ENCODE results near the gene TRIM25.

TRIM25 gene

DNA sequence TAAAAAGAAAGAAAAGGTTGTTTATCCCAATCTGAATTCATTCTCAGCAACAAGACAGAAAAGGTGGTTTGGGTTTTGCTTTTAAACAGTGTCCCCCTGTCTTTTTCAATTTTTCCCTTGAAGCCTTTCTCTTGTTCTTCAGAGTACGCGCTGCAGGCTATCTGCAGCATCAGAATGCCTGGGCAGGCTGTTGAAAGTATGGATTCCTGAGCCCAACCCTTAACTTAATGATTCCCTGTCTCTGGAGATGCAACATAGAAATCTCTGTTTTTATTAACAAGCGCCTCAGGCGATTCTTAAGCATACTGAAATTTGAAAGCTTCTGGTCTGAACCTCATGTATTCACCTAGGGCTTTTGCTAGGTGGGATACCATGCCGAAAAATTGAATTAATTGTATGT, 47.8 kb downstream of the TRIM25 start:
- DNase-seq (ENCODE audit: low read depth in 1 of 2, low spot score in 1 of 2) = no peak
- in situ Hi-C loops (cut with HindIII; ENCODE audit: low pct_unique_long_range_greater_than_20kb, low sequenced_read_pairs) = no loop called here
- TF ChIP-seq JUND (IDR thresholded peaks at IDR 0.05; ENCODE audit: low read depth) = no peak

DNA sequence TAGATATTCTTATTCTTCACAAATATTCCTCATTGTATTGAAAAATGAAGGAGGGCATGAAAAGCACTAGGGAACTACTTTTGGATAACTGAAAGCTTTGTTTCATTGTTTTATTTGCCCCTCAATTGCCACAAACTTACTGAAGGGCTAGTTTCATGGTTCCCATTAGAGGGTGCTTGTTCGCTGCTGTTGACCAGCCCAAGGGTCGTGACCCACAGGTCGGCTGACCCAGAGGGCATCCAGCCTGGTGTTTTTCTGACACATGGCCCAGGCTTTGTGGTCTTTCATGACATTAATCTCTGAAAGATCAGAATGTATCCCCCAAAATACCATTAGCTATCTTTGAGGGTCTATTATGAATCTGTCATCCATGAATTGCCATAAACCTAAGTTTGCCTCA, 49.9 kb downstream of the TRIM25 start:
- TF ChIP-seq JUND (IDR thresholded peaks at IDR 0.05; ENCODE audit: low read depth) = no peak
- no peak for DNase-seq (ENCODE audit: low read depth in 1 of 2, low spot score in 1 of 2)
- in situ Hi-C loops (cut with HindIII; ENCODE audit: low pct_unique_long_range_greater_than_20kb, low sequenced_read_pairs) = no loop called here

DNA sequence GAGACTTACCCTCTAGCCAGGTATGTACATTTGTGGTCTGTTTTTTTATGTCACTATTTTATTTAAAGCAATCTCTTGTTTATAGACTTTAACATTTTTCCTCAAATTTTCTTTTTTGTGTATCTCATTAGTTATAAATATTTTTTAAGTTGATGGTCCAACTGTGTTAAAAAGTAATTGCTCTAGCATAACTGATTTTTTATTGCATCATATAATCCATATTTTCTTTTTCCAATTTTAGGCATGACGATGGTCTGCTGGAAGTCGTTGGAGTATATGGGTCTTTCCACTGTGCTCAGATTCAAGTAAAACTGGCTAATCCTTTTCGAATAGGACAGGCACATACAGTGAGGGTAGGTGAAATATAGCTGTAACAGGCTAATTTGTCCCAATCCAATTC, 52.0 kb downstream of the TRIM25 start:
- DNase-seq (ENCODE audit: low read depth in 1 of 2, low spot score in 1 of 2) = no peak
- no peak for TF ChIP-seq JUND (IDR thresholded peaks at IDR 0.05; ENCODE audit: low read depth)
- in situ Hi-C loops (cut with HindIII; ENCODE audit: low pct_unique_long_range_greater_than_20kb, low sequenced_read_pairs) = no loop called here

DNA sequence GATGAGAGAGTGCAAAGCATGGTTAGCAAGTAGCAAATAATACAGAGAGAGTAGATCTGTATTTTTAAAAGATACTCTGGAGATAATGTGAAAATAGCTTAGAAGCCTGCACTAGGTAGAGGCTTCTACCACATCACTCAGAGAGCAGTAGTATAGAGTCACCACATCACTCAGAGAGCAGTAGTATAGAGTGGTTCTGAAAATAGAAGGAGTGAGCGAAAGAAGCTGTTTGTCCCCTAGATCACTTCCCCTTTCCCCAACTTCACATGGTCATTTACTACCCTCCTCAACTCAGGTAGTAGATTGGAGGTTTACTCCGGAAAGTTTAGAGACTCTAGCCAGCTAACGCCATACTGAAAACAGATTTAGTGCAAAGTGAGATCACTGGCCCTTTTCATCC, 62.8 kb downstream of the TRIM25 start:
- TF ChIP-seq JUND (IDR thresholded peaks at IDR 0.05; ENCODE audit: low read depth) = no peak
- no peak for DNase-seq (ENCODE audit: low read depth in 1 of 2, low spot score in 1 of 2)
- in situ Hi-C loops (cut with HindIII; ENCODE audit: low pct_unique_long_range_greater_than_20kb, low sequenced_read_pairs) = no loop called here

DNA sequence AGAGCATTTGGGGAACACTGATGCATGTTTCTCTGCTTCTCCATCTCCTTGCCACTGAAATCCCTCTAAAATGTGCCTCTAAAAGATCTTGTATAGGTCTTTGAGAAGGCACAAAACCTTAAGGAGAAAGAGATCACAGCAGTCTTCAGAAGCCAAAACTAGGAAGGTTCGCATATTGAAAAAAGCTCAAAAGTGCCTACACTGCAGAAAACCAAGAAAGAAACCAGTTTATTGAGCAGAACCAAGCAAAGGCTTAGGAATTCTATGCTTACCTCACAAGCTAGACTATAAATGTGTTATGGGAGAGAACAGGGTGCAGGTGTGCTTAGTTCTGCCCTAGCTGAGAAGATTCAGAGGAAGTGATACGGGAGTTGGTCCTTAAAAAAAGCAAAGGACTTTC, 63.3 kb downstream of the TRIM25 start:
- in situ Hi-C loops (cut with HindIII; ENCODE audit: low pct_unique_long_range_greater_than_20kb, low sequenced_read_pairs) = no loop called here

DNA sequence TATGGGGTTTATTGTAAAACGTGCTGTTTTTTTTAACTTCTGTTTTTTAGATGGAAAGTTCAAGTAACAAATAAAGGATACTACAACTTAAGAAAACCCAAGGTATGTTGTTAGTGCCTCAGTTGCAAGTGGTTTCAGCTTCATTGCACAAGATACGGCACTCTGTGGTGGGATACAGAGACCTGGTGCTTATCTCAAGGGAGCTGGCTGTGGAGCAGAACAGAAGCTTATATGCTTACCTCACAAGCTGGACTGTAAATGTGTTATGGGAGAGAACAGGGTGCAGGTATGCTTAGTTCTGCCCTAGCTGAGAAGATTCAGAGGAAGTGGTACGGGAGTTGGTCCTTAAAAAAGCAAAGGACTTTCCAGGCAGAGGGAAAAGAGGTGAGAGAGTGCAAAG, 64.7 kb downstream of the TRIM25 start:
- no peak for DNase-seq (ENCODE audit: low read depth in 1 of 2, low spot score in 1 of 2)
- in situ Hi-C loops (cut with HindIII; ENCODE audit: low pct_unique_long_range_greater_than_20kb, low sequenced_read_pairs) = no loop called here
- no peak for TF ChIP-seq JUND (IDR thresholded peaks at IDR 0.05; ENCODE audit: low read depth)

More for the DNA sequence above, 63.3 kb downstream of the TRIM25 start:
- TF ChIP-seq JUND (IDR thresholded peaks at IDR 0.05; ENCODE audit: low read depth) = no peak
- no peak for DNase-seq (ENCODE audit: low read depth in 1 of 2, low spot score in 1 of 2)

DNA sequence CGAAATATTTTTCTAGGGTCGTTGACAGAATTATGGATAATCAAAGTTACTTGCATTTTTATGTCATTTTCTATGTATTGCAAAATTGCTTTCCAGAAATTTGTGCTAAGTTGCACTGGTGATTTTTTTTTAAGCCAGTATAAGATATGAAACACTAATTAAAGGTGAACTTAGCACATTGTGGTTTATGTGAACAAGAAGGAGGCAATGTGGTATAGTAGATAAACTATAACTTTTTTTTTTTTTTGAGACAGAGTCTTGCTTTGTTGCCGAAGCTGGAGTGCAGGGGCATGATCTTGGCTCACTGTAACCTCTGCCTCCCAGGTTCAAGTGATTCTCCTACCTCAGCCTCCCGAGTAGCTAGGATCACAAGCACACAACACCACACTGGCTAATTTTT, 66.7 kb downstream of the TRIM25 start:
- no peak for TF ChIP-seq JUND (IDR thresholded peaks at IDR 0.05; ENCODE audit: low read depth)
- in situ Hi-C loops (cut with HindIII; ENCODE audit: low pct_unique_long_range_greater_than_20kb, low sequenced_read_pairs) = no loop called here
- DNase-seq (ENCODE audit: low read depth in 1 of 2, low spot score in 1 of 2) = no peak

DNA sequence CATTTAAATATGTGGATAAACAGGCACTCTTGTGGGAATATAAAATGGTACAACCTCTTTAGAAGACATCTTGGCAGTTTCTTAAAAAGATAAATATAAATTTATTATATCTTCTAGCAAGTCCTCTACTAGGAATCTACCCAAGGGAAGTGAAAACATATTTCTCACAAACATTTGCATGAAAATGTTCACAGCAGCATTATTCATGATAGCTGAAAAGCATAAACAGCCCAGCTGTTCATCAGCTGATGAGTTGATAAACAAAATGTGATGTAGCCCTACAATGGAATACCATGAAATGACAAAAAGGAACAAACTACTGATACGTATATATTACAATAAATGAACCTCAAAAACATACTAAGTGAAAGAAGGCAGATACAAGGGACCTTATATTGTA, 67.9 kb downstream of the TRIM25 start:
- DNase-seq (ENCODE audit: low read depth in 1 of 2, low spot score in 1 of 2) = no peak
- in situ Hi-C loops (cut with HindIII; ENCODE audit: low pct_unique_long_range_greater_than_20kb, low sequenced_read_pairs) = no loop called here
- TF ChIP-seq JUND (IDR thresholded peaks at IDR 0.05; ENCODE audit: low read depth) = no peak

DNA sequence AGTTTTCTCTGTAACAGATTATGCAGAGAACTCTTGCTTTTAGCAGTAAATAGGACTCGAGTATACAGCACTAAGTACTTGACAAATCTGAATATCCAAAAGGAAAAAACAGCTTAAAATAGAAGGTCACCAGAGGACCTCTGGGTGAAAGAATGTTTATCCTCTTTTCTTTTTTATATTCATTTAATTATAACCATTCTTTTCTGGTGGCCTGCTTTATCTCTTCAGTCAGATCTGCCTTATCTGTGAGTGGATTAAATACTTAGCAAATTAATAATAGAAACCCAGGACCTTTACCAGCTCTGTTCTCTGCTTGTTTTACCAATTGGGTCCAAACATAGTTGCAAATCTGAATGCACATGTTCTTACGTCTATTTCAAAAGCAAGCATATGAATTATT, 71.3 kb downstream of the TRIM25 start:
- no peak for DNase-seq (ENCODE audit: low read depth in 1 of 2, low spot score in 1 of 2)
- no peak for TF ChIP-seq JUND (IDR thresholded peaks at IDR 0.05; ENCODE audit: low read depth)
- in situ Hi-C loops (cut with HindIII; ENCODE audit: low pct_unique_long_range_greater_than_20kb, low sequenced_read_pairs) = no loop called here

DNA sequence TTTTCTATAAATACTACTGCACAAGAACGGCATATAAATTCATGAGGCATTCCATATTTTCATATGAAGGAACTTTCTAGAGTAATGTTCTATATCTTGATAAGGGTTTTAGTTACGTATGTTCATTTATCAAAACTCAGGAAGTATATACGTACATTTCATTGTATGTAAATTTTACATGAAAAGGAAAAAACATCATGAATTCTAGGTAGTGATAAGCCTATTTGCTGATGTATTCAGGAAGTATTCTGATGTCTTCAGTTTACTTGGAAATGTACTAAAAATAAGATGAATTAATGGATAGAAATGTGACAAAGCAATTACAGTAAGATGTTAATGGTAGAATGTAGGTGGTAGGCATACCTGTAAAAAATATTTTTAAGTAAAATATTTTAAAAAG, 75.2 kb downstream of the TRIM25 start:
- in situ Hi-C loops (cut with HindIII; ENCODE audit: low pct_unique_long_range_greater_than_20kb, low sequenced_read_pairs) = no loop called here
- TF ChIP-seq JUND (IDR thresholded peaks at IDR 0.05; ENCODE audit: low read depth) = no peak
- no peak for DNase-seq (ENCODE audit: low read depth in 1 of 2, low spot score in 1 of 2)

Measured in T47D (cell line).